Muscle of leg (tissue), 11 donors: Measurements from ENCODE around the gene TCERG1L. TPM values are rescaled to one million over a fixed set of nuclear protein-coding genes. Genes with fewer than 3 reads are reported as not detected.
A peak's percentile ranks its signal among the peaks of the same experiment; 100 is the strongest.

Experiments used
- DNase-seq: peaks from one replicate; pipeline ENCODE4 v3.0.0; 2013
- H3K27ac ChIP-seq: one replicate; pipeline ENCODE4 v1.5.1; 2013; ENCODE audit warnings: mild to moderate bottlenecking, low read length, control low read depth
- H3K27me3 ChIP-seq: one replicate; pipeline ENCODE4 v1.6.1; 2013; ENCODE audit warnings: low read length; ENCODE audit not compliant: control insufficient read depth, insufficient read depth
- H3K36me3 ChIP-seq: one replicate; pipeline ENCODE4 v1.6.1; 2013; ENCODE audit warnings: low read length; ENCODE audit not compliant: control insufficient read depth, insufficient read depth
- H3K4me1 ChIP-seq: one replicate; pipeline ENCODE4 v1.6.1; 2013; ENCODE audit warnings: low read length; ENCODE audit not compliant: control insufficient read depth, insufficient read depth
- H3K4me3 ChIP-seq: one replicate; pipeline ENCODE4 v1.5.1; 2013; ENCODE audit warnings: low read length, control low read depth
- H3K9me3 ChIP-seq: replicated peaks from 2 replicates; pipeline ENCODE4 v1.6.1; 2013; ENCODE audit warnings: low read depth, low read length; ENCODE audit not compliant: control insufficient read depth
- WGBS: methylation state at CpG from one replicate; pipeline ENCODE4 v1.1.5; 2013; ENCODE audit warnings: missing lambda C conversion rate; ENCODE audit not compliant: insufficient coverage; 5-methylcytosine and 5-hydroxymethylcytosine counted together
- polyA plus RNA-seq, 8 donors: library from polyadenylated mRNA; unstranded; fragments of 120-200 nt; gene quantifications; one replicate each; pipeline versions ENCODE4 v1.2.1 to v1.2.3, GENCODE V29; 2013; ENCODE audit warnings: inconsistent platforms in 1 of 8, low replicate concordance in 1 of 8; ENCODE audit not compliant: insufficient read length in 8 of 8, insufficient read depth in 1 of 8
- total RNA-seq: library from RNA; stranded (reverse); fragments of 120-200 nt; gene quantifications from one replicate; pipeline ENCODE4 v1.2.4, GENCODE V29; 2013

The TCERG1L gene
- total and polyA plus RNA-seq, 9 donors = 0.04 to 1.1 (median 0.15) TPM

GRCh38 chr10:131148270-131148669 lies 163.3 kb downstream of the TCERG1L start:
- Histone ChIP-seq H3K4me1 (peaks cover 11% of the 10 kb centered on the region), H3K9me3 (peaks cover 4% of the 10 kb centered on the region), H3K36me3 (no peaks in the 10 kb centered on the region), H3K27ac (no peak overlapping the region), H3K27me3 (peaks cover 6% of the 10 kb centered on the region), H3K4me3 (no peak overlapping the region)
- no peak for DNase-seq
- WGBS = no CpG with 5 or more reads among the region's 3 CpGs

GRCh38 chr10:131147301-131147975 lies 164.1 kb downstream of the TCERG1L start:
- peaks cover 11% of the 10 kb centered on the region for H3K4me1 ChIP-seq
- WGBS = 75% methylated on average over 24 of the region's 27 CpGs
- no peak for DNase-seq
- H3K36me3 ChIP-seq = no peaks in the 10 kb centered on the region
- H3K4me3 ChIP-seq = no peak overlapping the region
- H3K9me3 ChIP-seq = no peaks in the 10 kb centered on the region
- no peak overlapping the region for H3K27ac ChIP-seq
- peaks cover 12% of the 10 kb centered on the region for H3K27me3 ChIP-seq

DNA sequence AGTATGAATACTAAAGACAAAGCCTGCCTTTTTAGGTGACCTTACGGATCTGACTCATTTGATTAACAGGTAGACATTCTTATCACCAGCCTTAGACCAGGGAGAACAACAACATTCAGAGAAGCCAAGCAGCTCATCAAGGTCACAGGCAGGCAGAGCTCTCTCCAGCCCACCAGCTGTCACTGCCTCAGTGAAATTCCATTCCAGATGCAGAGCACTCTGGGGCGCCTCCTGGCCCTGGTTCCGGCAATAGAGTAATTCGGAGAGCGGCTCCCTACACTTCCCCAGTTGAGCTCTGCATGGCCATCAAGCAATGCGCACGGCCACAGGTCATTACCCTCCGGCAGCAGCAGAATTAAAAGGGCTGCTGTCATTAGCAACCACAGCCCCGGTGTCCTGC lies 164.7 kb downstream of the TCERG1L start:
- Histone ChIP-seq H3K27ac (no peak overlapping the region), H3K27me3 (peaks cover 12% of the 10 kb centered on the region), H3K36me3 (no peaks in the 10 kb centered on the region), H3K4me3 (no peak overlapping the region), H3K9me3 (no peaks in the 10 kb centered on the region), H3K4me1 (peaks cover 11% of the 10 kb centered on the region)
- DNase-seq = peak; percentile 31
- 38% methylated on average over 4 of the region's 9 CpGs for WGBS

- Histone ChIP-seq H3K27me3 (peaks cover 14% of the 10 kb centered on the region), H3K27ac (no peak overlapping the region), H3K4me3 (no peak overlapping the region), H3K4me1 (peaks cover 11% of the 10 kb centered on the region), H3K9me3 (no peaks in the 10 kb centered on the region), H3K36me3 (no peaks in the 10 kb centered on the region)
- peak; percentile 30 for DNase-seq
- WGBS = no CpG with 5 or more reads among the region's 6 CpGs
Measured at GRCh38 chr10:131145756-131146155, 165.8 kb downstream of the TCERG1L start.

GRCh38 chr10:131144711-131145375 lies 166.7 kb downstream of the TCERG1L start:
- no peak overlapping the region for H3K27ac ChIP-seq
- H3K9me3 ChIP-seq = no peaks in the 10 kb centered on the region
- no peak overlapping the region for H3K4me3 ChIP-seq
- peaks cover 14% of the 10 kb centered on the region for H3K27me3 ChIP-seq
- DNase-seq = no peak
- WGBS = 59% methylated on average over 3 of the region's 9 CpGs
- H3K36me3 ChIP-seq = no peaks in the 10 kb centered on the region
- peaks cover 11% of the 10 kb centered on the region for H3K4me1 ChIP-seq

DNA sequence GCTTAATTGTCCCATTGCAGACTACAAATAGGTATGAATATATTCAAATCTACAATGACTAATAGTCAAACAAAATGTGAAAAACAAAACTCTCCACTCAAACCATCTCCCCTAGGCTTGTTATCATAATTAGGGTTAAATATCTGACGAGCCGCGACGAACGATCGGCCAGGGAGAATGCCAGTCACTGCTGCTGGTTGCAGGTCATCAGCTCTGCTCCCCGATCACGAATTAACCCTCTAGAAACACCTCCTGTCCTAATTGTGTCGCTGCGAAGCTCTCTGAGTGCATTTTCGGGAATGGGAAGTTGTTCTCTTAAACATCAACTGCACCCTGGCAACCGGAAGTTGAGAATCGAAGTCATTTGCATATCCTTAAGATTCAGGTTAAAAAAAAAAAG lies 167.3 kb downstream of the TCERG1L start:
- Histone ChIP-seq H3K9me3 (no peaks in the 10 kb centered on the region), H3K27ac (no peak overlapping the region), H3K36me3 (no peaks in the 10 kb centered on the region), H3K4me3 (no peak overlapping the region), H3K4me1 (peaks cover 11% of the 10 kb centered on the region), H3K27me3 (peaks cover 14% of the 10 kb centered on the region)
- 80% methylated on average over 1 of the region's 13 CpGs for WGBS
- DNase-seq = no peak

DNA sequence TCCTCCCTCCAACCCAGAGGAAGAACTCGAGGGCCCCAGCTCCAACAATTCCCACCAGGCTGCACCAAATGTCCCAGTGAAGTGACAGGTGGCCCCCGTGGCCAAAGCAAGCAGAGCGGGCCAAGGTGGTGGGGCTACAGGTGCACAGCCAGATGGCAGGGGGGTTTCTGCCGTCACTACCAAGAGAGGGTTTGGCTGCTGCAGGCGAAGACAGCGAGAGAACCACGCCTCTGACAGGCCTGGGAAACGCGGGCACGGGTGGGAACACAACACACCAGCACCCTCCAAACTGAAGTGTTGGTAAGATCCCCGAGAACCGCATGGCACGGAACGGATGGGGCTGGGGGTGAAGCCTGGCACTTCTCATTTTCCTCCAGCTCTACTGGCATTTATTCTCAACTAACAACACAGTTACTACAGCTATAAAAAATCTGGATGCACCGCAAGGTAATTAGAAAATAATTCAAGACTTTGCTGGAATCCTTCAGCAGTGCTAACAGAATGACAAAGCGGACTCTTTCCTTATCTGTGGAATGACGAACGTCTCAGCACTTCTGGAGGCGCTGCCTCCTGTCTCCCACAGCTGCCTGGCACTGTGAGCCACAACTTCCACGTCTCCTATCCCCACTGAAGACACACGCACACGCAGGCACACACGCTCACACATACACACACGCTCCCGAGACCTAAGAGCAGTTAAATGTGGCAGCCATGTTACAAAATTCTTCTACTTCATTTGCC lies 167.9 kb downstream of the TCERG1L start:
- Histone ChIP-seq H3K9me3 (no peaks in the 10 kb centered on the region), H3K36me3 (no peaks in the 10 kb centered on the region), H3K4me1 (peaks cover 11% of the 10 kb centered on the region), H3K27ac (no peak overlapping the region), H3K27me3 (peaks cover 14% of the 10 kb centered on the region), H3K4me3 (no peak overlapping the region)
- DNase-seq = no peak
- 77% methylated on average over 16 of the region's 25 CpGs for WGBS

GRCh38 chr10:131142517-131143380 lies 168.8 kb downstream of the TCERG1L start:
- Histone ChIP-seq H3K4me3 (no peak overlapping the region), H3K36me3 (no peaks in the 10 kb centered on the region), H3K9me3 (no peaks in the 10 kb centered on the region), H3K4me1 (peaks cover 11% of the 10 kb centered on the region), H3K27ac (no peak overlapping the region), H3K27me3 (peaks cover 13% of the 10 kb centered on the region)
- WGBS = 81% methylated on average over 14 of the region's 18 CpGs
- DNase-seq = no peak

GRCh38 chr10:131141645-131142516 lies 169.6 kb downstream of the TCERG1L start:
- Histone ChIP-seq H3K27me3 (peaks cover 15% of the 10 kb centered on the region), H3K36me3 (no peaks in the 10 kb centered on the region), H3K9me3 (no peaks in the 10 kb centered on the region), H3K27ac (no peak overlapping the region), H3K4me1 (peaks cover 10% of the 10 kb centered on the region), H3K4me3 (no peak overlapping the region)
- 76% methylated on average over 11 of the region's 15 CpGs for WGBS
- DNase-seq = no peak
